Esophagus mucosa (tissue), 1 donor: ENCODE data around the gene EXOC3L2. TPM values are rescaled to one million over a fixed set of nuclear protein-coding genes. Genes with fewer than 3 reads are reported as not detected.

Experiments used
- total RNA-seq: library from RNA; stranded (reverse); gene quantifications from one replicate; pipeline ENCODE4 v1.2.4, GENCODE V29; 2023
- donor health status: DM: yes; HTN: yes; CAD: no.

Gene EXOC3L2
- total RNA-seq, 1 donor from 2014 or later: 1.1 TPM

Other genes starting within 250 kb of the EXOC3L2 start
- 6.6 TPM for gene RELB, start 243.9 kb downstream of the EXOC3L2 start, total RNA-seq
- gene CLASRP, start 206.4 kb downstream of the EXOC3L2 start, total RNA-seq: 30.8 TPM
- gene ZNF296, start 168.9 kb downstream of the EXOC3L2 start, total RNA-seq: 8.1 TPM
- 18.7 TPM for gene GEMIN7, start 166.1 kb downstream of the EXOC3L2 start, total RNA-seq
- gene PPP1R37, start 152.2 kb downstream of the EXOC3L2 start, total RNA-seq: 24.2 TPM
- gene NKPD1, start 84.4 kb downstream of the EXOC3L2 start, total RNA-seq: 1.00 TPM
- gene TRAPPC6A, start 67.2 kb downstream of the EXOC3L2 start, total RNA-seq: 19.6 TPM
- gene BLOC1S3, start 66.6 kb downstream of the EXOC3L2 start, total RNA-seq: 8.8 TPM
- 21.0 TPM for gene MARK4, start 5.9 kb upstream of the EXOC3L2 start, total RNA-seq
- 0.96 TPM for gene CKM, start 77.5 kb upstream of the EXOC3L2 start, total RNA-seq
- gene KLC3, start 95.3 kb upstream of the EXOC3L2 start, total RNA-seq: 17.5 TPM
- gene ERCC2, start 125.2 kb upstream of the EXOC3L2 start, total RNA-seq: 10.6 TPM
- gene PPP1R13L, start 159.7 kb upstream of the EXOC3L2 start, total RNA-seq: 186 TPM
- 6.5 TPM for gene POLR1G, start 161.2 kb upstream of the EXOC3L2 start, total RNA-seq
- gene ERCC1, start 178.5 kb upstream of the EXOC3L2 start, total RNA-seq: 48.5 TPM
- gene FOSB, start 222.6 kb upstream of the EXOC3L2 start, total RNA-seq: 2.5 TPM